Measurements from ENCODE around the gene RFX6. TPM values are rescaled to one million over a fixed set of nuclear protein-coding genes. Genes with fewer than 3 reads are reported as not detected.

Gene RFX6
- total RNA-seq, 1 donor from 2014 or later = not detected

DNA sequence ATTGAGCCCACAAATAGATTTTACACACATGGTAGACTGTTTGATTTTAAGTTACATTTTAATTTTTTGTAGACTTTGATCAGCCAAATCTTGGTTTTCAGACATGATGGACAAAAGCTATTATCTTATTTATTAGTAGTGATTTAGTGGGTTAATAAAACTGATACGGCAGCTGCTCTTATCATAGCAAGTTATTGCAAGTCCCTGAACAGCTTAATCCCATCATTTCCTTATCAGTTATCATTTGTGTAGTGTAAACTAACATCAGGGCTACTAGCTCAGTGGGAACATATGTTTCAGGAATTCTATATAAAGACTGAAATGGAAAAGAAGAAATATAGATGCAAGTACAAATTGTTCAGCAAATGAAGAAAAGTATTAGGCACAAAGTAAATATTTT is 10.9 kb downstream of the RFX6 start:
- no peak for DNase-seq (ENCODE audit: low read depth)
- H3K27me3 ChIP-seq (ENCODE audit: control insufficient read depth, insufficient read depth, low read length) = no peaks in the 10 kb centered on the region
- TF ChIP-seq, protein P1, sequence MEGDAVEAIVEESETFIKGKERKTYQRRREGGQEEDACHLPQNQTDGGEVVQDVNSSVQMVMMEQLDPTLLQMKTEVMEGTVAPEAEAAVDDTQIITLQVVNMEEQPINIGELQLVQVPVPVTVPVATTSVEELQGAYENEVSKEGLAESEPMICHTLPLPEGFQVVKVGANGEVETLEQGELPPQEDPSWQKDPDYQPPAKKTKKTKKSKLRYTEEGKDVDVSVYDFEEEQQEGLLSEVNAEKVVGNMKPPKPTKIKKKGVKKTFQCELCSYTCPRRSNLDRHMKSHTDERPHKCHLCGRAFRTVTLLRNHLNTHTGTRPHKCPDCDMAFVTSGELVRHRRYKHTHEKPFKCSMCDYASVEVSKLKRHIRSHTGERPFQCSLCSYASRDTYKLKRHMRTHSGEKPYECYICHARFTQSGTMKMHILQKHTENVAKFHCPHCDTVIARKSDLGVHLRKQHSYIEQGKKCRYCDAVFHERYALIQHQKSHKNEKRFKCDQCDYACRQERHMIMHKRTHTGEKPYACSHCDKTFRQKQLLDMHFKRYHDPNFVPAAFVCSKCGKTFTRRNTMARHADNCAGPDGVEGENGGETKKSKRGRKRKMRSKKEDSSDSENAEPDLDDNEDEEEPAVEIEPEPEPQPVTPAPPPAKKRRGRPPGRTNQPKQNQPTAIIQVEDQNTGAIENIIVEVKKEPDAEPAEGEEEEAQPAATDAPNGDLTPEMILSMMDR (IDR thresholded peaks at IDR 0.05; ENCODE audit: insufficient read depth, low read length, poor library complexity, severe bottlenecking) = no peak
- no peaks in the 10 kb centered on the region for H3K36me3 ChIP-seq (ENCODE audit: control insufficient read depth, insufficient read depth, low read length)
- no peak overlapping the region for H3K4me3 ChIP-seq (ENCODE audit: low read depth, low read length)

DNA sequence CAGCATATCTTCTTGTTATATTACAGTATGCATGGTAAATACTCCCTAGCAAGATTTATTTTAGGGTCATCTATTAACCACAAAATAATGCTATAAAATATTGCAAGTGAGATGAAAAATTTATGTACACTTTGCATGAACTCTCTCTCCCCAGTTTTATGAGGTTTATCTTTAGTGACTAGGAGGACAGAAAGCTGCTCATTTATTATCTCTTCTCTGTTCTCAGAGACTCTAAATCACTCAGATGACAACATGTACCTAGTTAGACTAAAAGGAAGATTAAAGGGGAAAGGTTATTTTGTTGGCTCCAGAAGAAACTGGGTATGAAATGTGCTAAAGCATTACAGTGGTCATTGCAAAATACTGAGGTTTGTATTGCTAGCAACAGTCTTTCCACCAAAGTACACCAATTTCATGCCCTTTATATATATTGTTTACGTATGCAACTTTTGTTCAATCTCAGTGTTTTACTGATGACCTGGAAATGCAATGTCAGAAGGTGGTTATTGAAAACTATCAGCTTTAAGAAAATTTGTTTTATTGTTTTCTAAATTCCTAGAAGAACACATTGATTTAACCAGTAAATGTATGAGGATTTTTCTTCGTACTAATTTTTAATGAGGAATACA is 11.8 kb downstream of the RFX6 start:
- Histone ChIP-seq H3K27me3 (ENCODE audit: control insufficient read depth, insufficient read depth, low read length) (no peaks in the 10 kb centered on the region), H3K4me3 (ENCODE audit: low read depth, low read length) (no peak overlapping the region), H3K36me3 (ENCODE audit: control insufficient read depth, insufficient read depth, low read length) (no peaks in the 10 kb centered on the region)
- TF ChIP-seq, protein P1 (IDR thresholded peaks at IDR 0.05; ENCODE audit: insufficient read depth, low read length, poor library complexity, severe bottlenecking) = no peak
- no peak for DNase-seq (ENCODE audit: low read depth)

DNA sequence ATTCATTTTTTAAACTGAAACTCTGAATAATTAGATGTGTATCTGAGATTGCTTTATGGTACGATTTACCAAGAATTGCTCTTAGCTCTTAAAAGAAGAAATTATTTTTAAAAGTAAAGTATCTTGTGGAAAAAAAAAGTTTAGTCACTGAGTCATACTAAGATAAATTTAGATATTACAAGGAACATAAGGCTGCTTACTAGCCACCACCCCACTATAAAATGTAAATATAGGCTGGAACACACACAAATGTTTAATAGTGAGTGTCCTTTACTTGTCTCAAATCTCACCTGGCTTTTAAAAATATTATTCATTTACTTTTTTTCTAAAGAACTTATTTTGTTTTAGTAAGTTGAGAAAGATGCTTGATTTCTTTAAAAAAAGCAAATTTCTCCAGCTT is 17.6 kb downstream of the RFX6 start:
- Histone ChIP-seq H3K4me3 (ENCODE audit: low read depth, low read length) (no peak overlapping the region), H3K36me3 (ENCODE audit: control insufficient read depth, insufficient read depth, low read length) (no peaks in the 10 kb centered on the region), H3K27me3 (ENCODE audit: control insufficient read depth, insufficient read depth, low read length) (no peaks in the 10 kb centered on the region)
- no peak for DNase-seq (ENCODE audit: low read depth)
- TF ChIP-seq, protein P1 (IDR thresholded peaks at IDR 0.05; ENCODE audit: insufficient read depth, low read length, poor library complexity, severe bottlenecking) = no peak

DNA sequence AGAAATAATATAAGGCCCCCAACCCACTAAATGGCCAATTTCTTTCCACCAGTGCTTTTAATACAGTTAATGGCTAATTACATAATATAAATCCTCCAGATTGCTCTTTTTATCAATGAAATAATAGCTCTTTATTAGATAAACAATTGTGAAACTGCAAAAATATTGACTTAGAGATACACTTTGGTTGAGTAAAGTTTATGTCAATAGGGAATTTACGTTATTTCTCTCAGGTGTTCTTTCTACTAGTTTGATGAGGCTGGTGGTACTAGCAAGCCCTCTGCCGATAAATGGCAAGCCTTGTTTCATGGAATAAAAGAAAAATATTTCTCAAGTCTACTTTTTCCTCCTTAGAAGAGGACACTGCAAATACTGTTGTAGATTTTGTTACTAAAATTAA is 18.9 kb downstream of the RFX6 start:
- no peak for DNase-seq (ENCODE audit: low read depth)
- Histone ChIP-seq H3K27me3 (ENCODE audit: control insufficient read depth, insufficient read depth, low read length) (no peaks in the 10 kb centered on the region), H3K36me3 (ENCODE audit: control insufficient read depth, insufficient read depth, low read length) (no peaks in the 10 kb centered on the region), H3K4me3 (ENCODE audit: low read depth, low read length) (no peak overlapping the region)
- TF ChIP-seq, protein P1 (IDR thresholded peaks at IDR 0.05; ENCODE audit: insufficient read depth, low read length, poor library complexity, severe bottlenecking) = no peak

DNA sequence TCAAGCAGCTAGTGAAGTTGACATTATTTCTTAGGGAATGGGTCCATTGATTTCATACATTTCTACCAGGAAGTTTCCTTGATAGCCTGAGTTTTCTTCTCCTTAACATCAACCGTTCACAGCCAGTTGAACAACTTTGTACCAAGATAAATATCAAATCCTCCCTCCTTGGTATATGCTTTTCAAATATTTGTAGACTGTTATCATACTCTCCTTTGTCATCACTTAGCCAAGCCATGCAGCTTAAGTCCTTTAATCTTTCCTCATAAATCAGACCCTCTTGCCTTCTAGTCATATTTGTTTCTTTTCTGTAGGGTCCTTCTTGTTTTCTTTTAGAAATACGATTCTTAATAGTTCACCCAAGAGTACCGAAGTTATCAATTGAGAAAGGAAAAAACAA is 25.6 kb downstream of the RFX6 start:
- H3K4me3 ChIP-seq (ENCODE audit: low read depth, low read length) = no peak overlapping the region
- H3K36me3 ChIP-seq (ENCODE audit: control insufficient read depth, insufficient read depth, low read length) = no peaks in the 10 kb centered on the region
- no peaks in the 10 kb centered on the region for H3K27me3 ChIP-seq (ENCODE audit: control insufficient read depth, insufficient read depth, low read length)
- TF ChIP-seq, protein P1 (IDR thresholded peaks at IDR 0.05; ENCODE audit: insufficient read depth, low read length, poor library complexity, severe bottlenecking) = no peak
- DNase-seq (ENCODE audit: low read depth) = no peak
